Sigmoid colon (tissue), 4 donors: ENCODE measurements around the gene USP46.

ENCODE experiments used
- CTCF ChIP-seq, 4 experiments: fragments of 450-650 bp in 3 of 4; fragments of 200-600 bp in 1 of 4; IDR thresholded peaks; one replicate each; pipeline ENCODE4 v1.5.1; 2016 to 2019; ENCODE audit warnings: antibody characterized with exemption in 4 of 4, mild to moderate bottlenecking in 3 of 4, moderate library complexity in 2 of 4
- EP300 ChIP-seq, 4 donors: sonication (generic); formaldehyde crosslinking; IDR thresholded peaks; one replicate each; pipeline ENCODE4 v1.6.1; 2017; ENCODE audit warnings: antibody characterized with exemption in 4 of 4
- POLR2A ChIP-seq, 2 donors: fragments of 450-650 bp; IDR thresholded peaks; one replicate each; pipeline ENCODE4 v1.6.1; 2016; ENCODE audit warnings: antibody characterized with exemption in 2 of 2, mild to moderate bottlenecking in 2 of 2, moderate library complexity in 2 of 2
- POLR2AphosphoS5 ChIP-seq, 4 donors: sonication (generic); formaldehyde crosslinking; IDR thresholded peaks; one replicate each; pipeline ENCODE4 v1.6.1; 2017; ENCODE audit warnings: antibody characterized with exemption in 4 of 4

- TF ChIP-seq CTCF (IDR thresholded peaks at IDR 0.05) (no peak), POLR2AphosphoS5 (IDR thresholded peaks at IDR 0.05) (no peak), POLR2A (IDR thresholded peaks at IDR 0.05) (no peak), EP300 (IDR thresholded peaks at IDR 0.05) (no peak)
Measured at GRCh38 chr4:52592287-52592686, 66.8 kb downstream of the USP46 start.
